DMS53 (cell line): ENCODE results near the gene ZNF613.
"Not testable (repeated sequence)": the region's sequence is repeated elsewhere in the genome, so short reads cannot be mapped to it uniquely, and the experiment has no call there.

Experiments used
- DNase-seq: peaks from one replicate; lab custom pipeline; 2025; lab: John Stamatoyannopoulos, UW

The ZNF613 gene

GRCh38 chr19:51926784-51927741, at the start of gene ZNF613:
TSS of gene ZNF613 (plus strand) at chr19:51927472. CDS start at chr19:51936221, 8,749 bp downstream.
- DNase-seq: peak; percentile 96

- no peak for DNase-seq
These were observed 44.8 kb upstream of the ZNF613 start for GRCh38 chr19:51882518-51882917.

GRCh38 chr19:51884713-51885112, 42.6 kb upstream of the ZNF613 start:
- no peak for DNase-seq

- no peak for DNase-seq
These were observed 39.5 kb upstream of the ZNF613 start, which contains the start of gene ZNF577 for GRCh38 chr19:51887522-51888498. TSS of gene ZNF577 (minus strand) at chr19:51887951. CDS start at chr19:51880382, 7,569 bp downstream.

- no peak for DNase-seq
These were observed 37.3 kb upstream of the ZNF613 start for GRCh38 chr19:51889934-51890333.

GRCh38 chr19:51891193-51891747, 36.0 kb upstream of the ZNF613 start:
- peak; percentile 8 for DNase-seq

- DNase-seq: peak; percentile 7
These were observed 25.4 kb upstream of the ZNF613 start for GRCh38 chr19:51901860-51902259.

- DNase-seq: no peak
These were observed 24.1 kb upstream of the ZNF613 start for GRCh38 chr19:51903192-51903591.

- DNase-seq: peak; percentile 95
These were observed 22.7 kb upstream of the ZNF613 start, which contains the start of gene ZNF649 for GRCh38 chr19:51904331-51905165. TSS of gene ZNF649 (minus strand) at chr19:51905017. CDS start at chr19:51900107, 4,910 bp downstream.

- peak; percentile 74 for DNase-seq
These were observed 22.1 kb upstream of the ZNF613 start for GRCh38 chr19:51905206-51905605.

GRCh38 chr19:51905639-51906038, 21.6 kb upstream of the ZNF613 start:
- peak; percentile 82 for DNase-seq

GRCh38 chr19:51906108-51906507, 21.2 kb upstream of the ZNF613 start:
- not testable (repeated sequence) for DNase-seq

- not testable (repeated sequence) for DNase-seq
These were observed 19.3 kb upstream of the ZNF613 start for GRCh38 chr19:51907981-51908380.

GRCh38 chr19:51915324-51915867, 11.9 kb upstream of the ZNF613 start:
- DNase-seq: peak; percentile 33

GRCh38 chr19:51916167-51916566, 11.1 kb upstream of the ZNF613 start:
- DNase-seq: no peak

GRCh38 chr19:51919606-51920005, 7.7 kb upstream of the ZNF613 start:
- no peak for DNase-seq

GRCh38 chr19:51921949-51922348, 5.3 kb upstream of the ZNF613 start:
- no peak for DNase-seq

- no peak for DNase-seq
These were observed 867 bp upstream of the ZNF613 start for GRCh38 chr19:51926426-51926783.

- DNase-seq: no peak
These were observed 587 bp downstream of the ZNF613 start for GRCh38 chr19:51927859-51928258.

- no peak for DNase-seq
These were observed 4.6 kb downstream of the ZNF613 start for GRCh38 chr19:51931921-51932320.

GRCh38 chr19:51938936-51939335, 11.7 kb downstream of the ZNF613 start:
- DNase-seq: no peak
